GM23338 (cell line): ENCODE data around the gene CTXND2. TPM values are rescaled to one million over a fixed set of nuclear protein-coding genes. Genes with fewer than 3 reads are reported as not detected.
A peak's percentile ranks its signal among the peaks of the same experiment; 100 is the strongest.

Source experiments
- ATAC-seq: fragments of 200-7000 bp; cut with Tn5 transposase; 3 replicates; pipeline ENCODE4 v1.9.1; 2020
- DNase-seq: peaks from one replicate; pipeline ENCODE4 v3.0.0-alpha.2; 2015; ENCODE audit warnings: low spot score
- H2AFZ ChIP-seq: fragments of 200-600 bp; sonication (generic); 2 replicates; pipeline ENCODE4 v1.8.0; 2016; ENCODE audit warnings: antibody characterized with exemption, mild to moderate bottlenecking, moderate library complexity
- H3F3A ChIP-seq: fragments of 200-600 bp; sonication (generic); replicated peaks from 2 replicates; pipeline ENCODE4 v1.8.0; 2017; ENCODE audit warnings: antibody characterized with exemption, mixed run types, low read depth
- H3K27ac ChIP-seq: fragments of 200-600 bp; sonication (generic); 2 replicates; pipeline ENCODE4 v1.6.1; 2016; ENCODE audit warnings: low read depth
- H3K27me3 ChIP-seq: fragments of 200-600 bp; sonication (generic); 2 replicates; pipeline ENCODE4 v1.8.0; 2016; ENCODE audit warnings: mild to moderate bottlenecking, mixed run types, moderate library complexity; ENCODE audit not compliant: insufficient read depth
- H3K36me3 ChIP-seq: fragments of 200-600 bp; sonication (generic); 2 replicates; pipeline ENCODE4 v1.8.0; 2016; ENCODE audit warnings: mild to moderate bottlenecking; ENCODE audit not compliant: insufficient read depth
- H3K4me1 ChIP-seq: fragments of 200-600 bp; sonication (generic); 2 replicates; pipeline ENCODE4 v1.8.0; 2016; ENCODE audit warnings: mild to moderate bottlenecking, moderate library complexity; ENCODE audit not compliant: insufficient read depth
- H3K4me2 ChIP-seq: fragments of 200-600 bp; sonication (generic); 2 replicates; pipeline ENCODE4 v1.7.1; 2017; ENCODE audit warnings: mixed run types
- H3K4me3 ChIP-seq: fragments of 200-600 bp; sonication (generic); 2 replicates; pipeline ENCODE4 v1.6.1; 2016; ENCODE audit warnings: mixed run types
- H3K79me2 ChIP-seq: fragments of 200-600 bp; sonication (generic); replicated peaks from 2 replicates; pipeline ENCODE4 v1.8.0; 2017; ENCODE audit warnings: mild to moderate bottlenecking; ENCODE audit not compliant: insufficient read depth
- H3K9me2 ChIP-seq: fragments of 200-600 bp; sonication (generic); 2 replicates; pipeline ENCODE4 v1.8.0; 2017; ENCODE audit not compliant: insufficient read depth
- H4K20me1 ChIP-seq: fragments of 200-600 bp; sonication (generic); replicated peaks from 2 replicates; pipeline ENCODE4 v1.8.0; 2017; ENCODE audit warnings: mild to moderate bottlenecking; ENCODE audit not compliant: insufficient read depth
- H3K27ac Mint-ChIP-seq: 2 replicates; pipeline ENCODE4 v1.8.0; 2020; ENCODE audit warnings: inconsistent platforms, mild to moderate bottlenecking, moderate library complexity, mixed read lengths
- H3K27me3 Mint-ChIP-seq: 3 replicates; pipeline ENCODE4 v1.8.0; 2022; ENCODE audit warnings: low read depth, mild to moderate bottlenecking, moderate library complexity, mixed read lengths, inconsistent platforms; ENCODE audit not compliant: insufficient read depth, poor library complexity
- H3K36me3 Mint-ChIP-seq: 3 replicates; pipeline ENCODE4 v1.8.0; 2021; ENCODE audit warnings: low read depth, mild to moderate bottlenecking, inconsistent platforms, moderate library complexity, mixed read lengths
- H3K4me1 Mint-ChIP-seq: 3 replicates; pipeline ENCODE4 v1.8.0; 2020; ENCODE audit warnings: mild to moderate bottlenecking, inconsistent platforms, mixed read lengths
- H3K4me3 Mint-ChIP-seq: 3 replicates; pipeline ENCODE4 v1.8.0; 2021; ENCODE audit warnings: moderate library complexity, mild to moderate bottlenecking, inconsistent platforms, mixed read lengths
- H3K9me3 Mint-ChIP-seq: 3 replicates; pipeline ENCODE4 v1.8.0; 2020; ENCODE audit warnings: moderate library complexity, mild to moderate bottlenecking, inconsistent platforms, mixed read lengths
- CREB1 ChIP-seq: fragments of 250-450 bp; sonication (Bioruptor Pico); IDR thresholded peaks from 2 replicates; pipeline ENCODE4 v1.5.0; 2020; ENCODE audit warnings: low read depth, mild to moderate bottlenecking, moderate library complexity
- EZH2 ChIP-seq: fragments of 200-600 bp; sonication (generic); IDR thresholded peaks from one replicate; pipeline ENCODE4 v1.8.0; 2017; ENCODE audit warnings: antibody characterized with exemption, mild to moderate bottlenecking, low read depth; ENCODE audit not compliant: unreplicated experiment
- EZH2phosphoT487 ChIP-seq: fragments of 200-600 bp; sonication (generic); IDR thresholded peaks from one replicate; pipeline ENCODE4 v1.8.1; 2018; ENCODE audit warnings: antibody characterized with exemption; ENCODE audit not compliant: unreplicated experiment
- JUNB ChIP-seq: IDR thresholded peaks from one replicate; pipeline ENCODE4 v1.6.1; 2016; ENCODE audit warnings: antibody characterized with exemption; ENCODE audit not compliant: unreplicated experiment
- NANOG ChIP-seq: IDR thresholded peaks from 2 replicates; pipeline ENCODE4 v1.6.1; 2016; ENCODE audit warnings: antibody characterized with exemption, borderline replicate concordance
- POLR2AphosphoS5 ChIP-seq: IDR thresholded peaks from 2 replicates; pipeline ENCODE4 v1.6.1; 2016; ENCODE audit warnings: antibody characterized with exemption, low read depth
- STAT1 ChIP-seq: IDR thresholded peaks from one replicate; pipeline ENCODE4 v1.6.1; 2016; ENCODE audit warnings: antibody characterized with exemption; ENCODE audit not compliant: unreplicated experiment
- ZNF114 ChIP-seq: fragments of 250-450 bp; sonication (Bioruptor Pico); IDR thresholded peaks from 2 replicates; pipeline ENCODE4 v1.5.0; 2020; ENCODE audit warnings: mild to moderate bottlenecking, moderate library complexity
- ZNF331 ChIP-seq: fragments of 250-450 bp; sonication (Bioruptor Pico); IDR thresholded peaks from 2 replicates; pipeline ENCODE4 v1.5.0; 2020; ENCODE audit warnings: low read depth, mild to moderate bottlenecking, moderate library complexity
- polyA plus RNA-seq: library from polyadenylated mRNA; unstranded; fragments of >200 nt; fragmentation: Nextera tagmentation; extraction: Ambion mirVana; gene quantifications from 2 replicates; pipeline ENCODE4 v1.2.1, GENCODE V29; 2016
- total RNA-seq: library from RNA; depleted of rRNA; stranded (reverse); fragments of >200 nt; shearing (Covaris generic); gene quantifications from 2 replicates; pipeline ENCODE4 v1.2.3, GENCODE V29; 2014
- TF ChIP-seq, protein P1 (sequence below), 2 experiments: fragments of 200-600 bp in 1 of 2; sonication (generic) in 1 of 2; conservative IDR thresholded peaks; 2 replicates each; pipeline versions ENCODE4 v1.5.1 to v1.6.1; 2016 to 2017; ENCODE audit warnings: antibody characterized with exemption in 2 of 2, low read depth in 2 of 2, mild to moderate bottlenecking in 2 of 2, moderate library complexity in 1 of 2
- TF ChIP-seq, protein P2 (sequence below): fragments of 250-450 bp; sonication (Bioruptor Pico); IDR thresholded peaks from 2 replicates; pipeline ENCODE4 v1.5.0; 2020; ENCODE audit warnings: mild to moderate bottlenecking, moderate library complexity
- TF ChIP-seq, protein P3 (sequence below): IDR thresholded peaks from 2 replicates; pipeline ENCODE4 v1.6.1; 2016; ENCODE audit warnings: antibody characterized with exemption
- TF ChIP-seq, protein P4 (sequence below): IDR thresholded peaks from one replicate; pipeline ENCODE4 v1.6.1; 2018; ENCODE audit warnings: antibody characterized with exemption; ENCODE audit not compliant: unreplicated experiment

CTXND2 gene
- total and polyA plus RNA-seq, 2 experiments from 2014 or later, result not detected

DNA sequence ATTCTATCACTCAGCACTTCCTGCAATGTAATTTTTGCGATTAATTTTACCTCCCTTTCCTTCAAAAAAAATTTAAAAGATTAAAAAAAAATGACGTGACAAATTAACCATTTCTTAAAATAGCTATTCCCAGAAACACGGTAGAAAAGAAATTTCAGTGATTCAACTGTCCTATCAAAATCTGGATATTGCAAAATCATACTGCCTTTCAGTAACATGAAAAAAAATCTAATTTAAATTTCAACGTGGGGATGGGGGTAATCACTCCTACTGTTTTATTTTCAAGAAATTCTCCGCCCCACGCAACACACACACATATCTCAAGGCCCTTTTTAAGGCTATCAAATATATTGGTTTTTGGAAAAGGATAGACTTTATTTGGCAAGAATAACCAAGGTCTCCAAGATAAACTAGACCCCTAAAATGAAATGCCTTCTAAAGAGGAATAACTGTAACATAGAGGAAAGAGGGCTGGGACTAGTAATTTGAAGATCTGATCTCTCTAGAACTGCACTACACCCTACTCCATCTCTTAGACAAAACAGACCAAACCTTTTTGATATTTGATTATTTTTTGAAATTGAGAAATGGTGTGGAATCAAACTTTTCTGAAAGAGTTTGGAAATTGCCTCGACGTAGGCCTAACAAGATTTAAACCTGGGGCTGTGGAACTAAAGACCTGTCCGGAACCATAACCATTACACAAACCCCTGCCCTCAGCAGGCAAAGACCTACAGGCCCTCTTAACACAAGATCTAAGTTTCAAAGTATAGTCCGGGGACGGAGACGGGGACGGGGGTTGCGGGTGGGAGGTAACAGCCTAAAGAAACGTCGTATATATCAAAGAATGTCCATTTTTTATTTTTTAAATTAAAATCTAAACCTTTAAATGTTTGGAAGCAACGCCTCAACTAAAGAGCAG is 11.5 kb upstream of the CTXND2 start:
- DNase-seq (peak; percentile 12), ATAC-seq (peak; percentile 17)
- H3K4me1 Mint-ChIP-seq, result peaks cover 15% of the 10 kb centered on the region; the same call in 2 of the 3 replicates
- Histone ChIP-seq H3K27me3 (no peaks in the 10 kb centered on the region), H3K9me2 (no peaks in the 10 kb centered on the region), H3K27ac (peak overlapping the region; percentile 90), H3K36me3 (no peaks in the 10 kb centered on the region), H3K79me2 (peaks cover 53% of the 10 kb centered on the region), H3K4me3 (peak overlapping the region; percentile 85), H3K4me2 (peak overlapping the region; percentile 89), H2AFZ (peak overlapping the region; percentile 79; the same call in 1 of the 2 replicates), H3K4me1 (no peaks in the 10 kb centered on the region), H4K20me1 (0 out of 2 replicates have a peak, but pooled peaks cover 6% of the 10 kb centered on the region), H3F3A (no peaks in the 10 kb centered on the region; the same call in 1 of the 2 replicates)
- peak overlapping the region; percentile 7; the same call in 1 of the 2 replicates for H3K27ac Mint-ChIP-seq
- TF ChIP-seq, protein P1, sequence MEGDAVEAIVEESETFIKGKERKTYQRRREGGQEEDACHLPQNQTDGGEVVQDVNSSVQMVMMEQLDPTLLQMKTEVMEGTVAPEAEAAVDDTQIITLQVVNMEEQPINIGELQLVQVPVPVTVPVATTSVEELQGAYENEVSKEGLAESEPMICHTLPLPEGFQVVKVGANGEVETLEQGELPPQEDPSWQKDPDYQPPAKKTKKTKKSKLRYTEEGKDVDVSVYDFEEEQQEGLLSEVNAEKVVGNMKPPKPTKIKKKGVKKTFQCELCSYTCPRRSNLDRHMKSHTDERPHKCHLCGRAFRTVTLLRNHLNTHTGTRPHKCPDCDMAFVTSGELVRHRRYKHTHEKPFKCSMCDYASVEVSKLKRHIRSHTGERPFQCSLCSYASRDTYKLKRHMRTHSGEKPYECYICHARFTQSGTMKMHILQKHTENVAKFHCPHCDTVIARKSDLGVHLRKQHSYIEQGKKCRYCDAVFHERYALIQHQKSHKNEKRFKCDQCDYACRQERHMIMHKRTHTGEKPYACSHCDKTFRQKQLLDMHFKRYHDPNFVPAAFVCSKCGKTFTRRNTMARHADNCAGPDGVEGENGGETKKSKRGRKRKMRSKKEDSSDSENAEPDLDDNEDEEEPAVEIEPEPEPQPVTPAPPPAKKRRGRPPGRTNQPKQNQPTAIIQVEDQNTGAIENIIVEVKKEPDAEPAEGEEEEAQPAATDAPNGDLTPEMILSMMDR (conservative IDR thresholded peaks at IDR 0.05; ENCODE audit: low read depth in 2 of 2), result no peak
- no peak for TF ChIP-seq CREB1 (CRISPR knock-in tag)
- TF ChIP-seq EZH2, result no peak
- no peak for TF ChIP-seq NANOG
- TF ChIP-seq, protein P2, sequence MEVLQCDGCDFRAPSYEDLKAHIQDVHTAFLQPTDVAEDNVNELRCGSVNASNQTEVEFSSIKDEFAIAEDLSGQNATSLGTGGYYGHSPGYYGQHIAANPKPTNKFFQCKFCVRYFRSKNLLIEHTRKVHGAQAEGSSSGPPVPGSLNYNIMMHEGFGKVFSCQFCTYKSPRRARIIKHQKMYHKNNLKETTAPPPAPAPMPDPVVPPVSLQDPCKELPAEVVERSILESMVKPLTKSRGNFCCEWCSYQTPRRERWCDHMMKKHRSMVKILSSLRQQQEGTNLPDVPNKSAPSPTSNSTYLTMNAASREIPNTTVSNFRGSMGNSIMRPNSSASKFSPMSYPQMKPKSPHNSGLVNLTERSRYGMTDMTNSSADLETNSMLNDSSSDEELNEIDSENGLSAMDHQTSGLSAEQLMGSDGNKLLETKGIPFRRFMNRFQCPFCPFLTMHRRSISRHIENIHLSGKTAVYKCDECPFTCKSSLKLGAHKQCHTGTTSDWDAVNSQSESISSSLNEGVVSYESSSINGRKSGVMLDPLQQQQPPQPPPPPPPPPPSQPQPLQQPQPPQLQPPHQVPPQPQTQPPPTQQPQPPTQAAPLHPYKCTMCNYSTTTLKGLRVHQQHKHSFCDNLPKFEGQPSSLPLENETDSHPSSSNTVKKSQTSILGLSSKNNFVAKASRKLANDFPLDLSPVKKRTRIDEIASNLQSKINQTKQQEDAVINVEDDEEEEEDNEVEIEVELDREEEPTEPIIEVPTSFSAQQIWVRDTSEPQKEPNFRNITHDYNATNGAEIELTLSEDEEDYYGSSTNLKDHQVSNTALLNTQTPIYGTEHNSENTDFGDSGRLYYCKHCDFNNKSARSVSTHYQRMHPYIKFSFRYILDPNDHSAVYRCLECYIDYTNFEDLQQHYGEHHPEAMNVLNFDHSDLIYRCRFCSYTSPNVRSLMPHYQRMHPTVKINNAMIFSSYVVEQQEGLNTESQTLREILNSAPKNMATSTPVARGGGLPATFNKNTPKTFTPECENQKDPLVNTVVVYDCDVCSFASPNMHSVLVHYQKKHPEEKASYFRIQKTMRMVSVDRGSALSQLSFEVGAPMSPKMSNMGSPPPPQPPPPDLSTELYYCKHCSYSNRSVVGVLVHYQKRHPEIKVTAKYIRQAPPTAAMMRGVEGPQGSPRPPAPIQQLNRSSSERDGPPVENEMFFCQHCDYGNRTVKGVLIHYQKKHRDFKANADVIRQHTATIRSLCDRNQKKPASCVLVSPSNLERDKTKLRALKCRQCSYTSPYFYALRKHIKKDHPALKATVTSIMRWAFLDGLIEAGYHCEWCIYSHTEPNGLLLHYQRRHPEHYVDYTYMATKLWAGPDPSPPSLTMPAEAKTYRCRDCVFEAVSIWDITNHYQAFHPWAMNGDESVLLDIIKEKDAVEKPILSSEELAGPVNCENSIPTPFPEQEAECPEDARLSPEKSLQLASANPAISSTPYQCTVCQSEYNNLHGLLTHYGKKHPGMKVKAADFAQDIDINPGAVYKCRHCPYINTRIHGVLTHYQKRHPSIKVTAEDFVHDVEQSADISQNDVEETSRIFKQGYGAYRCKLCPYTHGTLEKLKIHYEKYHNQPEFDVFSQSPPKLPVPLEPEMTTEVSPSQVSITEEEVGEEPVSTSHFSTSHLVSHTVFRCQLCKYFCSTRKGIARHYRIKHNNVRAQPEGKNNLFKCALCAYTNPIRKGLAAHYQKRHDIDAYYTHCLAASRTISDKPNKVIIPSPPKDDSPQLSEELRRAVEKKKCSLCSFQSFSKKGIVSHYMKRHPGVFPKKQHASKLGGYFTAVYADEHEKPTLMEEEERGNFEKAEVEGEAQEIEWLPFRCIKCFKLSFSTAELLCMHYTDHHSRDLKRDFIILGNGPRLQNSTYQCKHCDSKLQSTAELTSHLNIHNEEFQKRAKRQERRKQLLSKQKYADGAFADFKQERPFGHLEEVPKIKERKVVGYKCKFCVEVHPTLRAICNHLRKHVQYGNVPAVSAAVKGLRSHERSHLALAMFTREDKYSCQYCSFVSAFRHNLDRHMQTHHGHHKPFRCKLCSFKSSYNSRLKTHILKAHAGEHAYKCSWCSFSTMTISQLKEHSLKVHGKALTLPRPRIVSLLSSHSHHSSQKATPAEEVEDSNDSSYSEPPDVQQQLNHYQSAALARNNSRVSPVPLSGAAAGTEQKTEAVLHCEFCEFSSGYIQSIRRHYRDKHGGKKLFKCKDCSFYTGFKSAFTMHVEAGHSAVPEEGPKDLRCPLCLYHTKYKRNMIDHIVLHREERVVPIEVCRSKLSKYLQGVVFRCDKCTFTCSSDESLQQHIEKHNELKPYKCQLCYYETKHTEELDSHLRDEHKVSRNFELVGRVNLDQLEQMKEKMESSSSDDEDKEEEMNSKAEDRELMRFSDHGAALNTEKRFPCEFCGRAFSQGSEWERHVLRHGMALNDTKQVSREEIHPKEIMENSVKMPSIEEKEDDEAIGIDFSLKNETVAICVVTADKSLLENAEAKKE (CRISPR knock-in tag), result no peak
- TF ChIP-seq, protein P3, sequence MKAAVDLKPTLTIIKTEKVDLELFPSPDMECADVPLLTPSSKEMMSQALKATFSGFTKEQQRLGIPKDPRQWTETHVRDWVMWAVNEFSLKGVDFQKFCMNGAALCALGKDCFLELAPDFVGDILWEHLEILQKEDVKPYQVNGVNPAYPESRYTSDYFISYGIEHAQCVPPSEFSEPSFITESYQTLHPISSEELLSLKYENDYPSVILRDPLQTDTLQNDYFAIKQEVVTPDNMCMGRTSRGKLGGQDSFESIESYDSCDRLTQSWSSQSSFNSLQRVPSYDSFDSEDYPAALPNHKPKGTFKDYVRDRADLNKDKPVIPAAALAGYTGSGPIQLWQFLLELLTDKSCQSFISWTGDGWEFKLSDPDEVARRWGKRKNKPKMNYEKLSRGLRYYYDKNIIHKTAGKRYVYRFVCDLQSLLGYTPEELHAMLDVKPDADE, result no peak
- TF ChIP-seq STAT1, result no peak
- TF ChIP-seq, protein P4, sequence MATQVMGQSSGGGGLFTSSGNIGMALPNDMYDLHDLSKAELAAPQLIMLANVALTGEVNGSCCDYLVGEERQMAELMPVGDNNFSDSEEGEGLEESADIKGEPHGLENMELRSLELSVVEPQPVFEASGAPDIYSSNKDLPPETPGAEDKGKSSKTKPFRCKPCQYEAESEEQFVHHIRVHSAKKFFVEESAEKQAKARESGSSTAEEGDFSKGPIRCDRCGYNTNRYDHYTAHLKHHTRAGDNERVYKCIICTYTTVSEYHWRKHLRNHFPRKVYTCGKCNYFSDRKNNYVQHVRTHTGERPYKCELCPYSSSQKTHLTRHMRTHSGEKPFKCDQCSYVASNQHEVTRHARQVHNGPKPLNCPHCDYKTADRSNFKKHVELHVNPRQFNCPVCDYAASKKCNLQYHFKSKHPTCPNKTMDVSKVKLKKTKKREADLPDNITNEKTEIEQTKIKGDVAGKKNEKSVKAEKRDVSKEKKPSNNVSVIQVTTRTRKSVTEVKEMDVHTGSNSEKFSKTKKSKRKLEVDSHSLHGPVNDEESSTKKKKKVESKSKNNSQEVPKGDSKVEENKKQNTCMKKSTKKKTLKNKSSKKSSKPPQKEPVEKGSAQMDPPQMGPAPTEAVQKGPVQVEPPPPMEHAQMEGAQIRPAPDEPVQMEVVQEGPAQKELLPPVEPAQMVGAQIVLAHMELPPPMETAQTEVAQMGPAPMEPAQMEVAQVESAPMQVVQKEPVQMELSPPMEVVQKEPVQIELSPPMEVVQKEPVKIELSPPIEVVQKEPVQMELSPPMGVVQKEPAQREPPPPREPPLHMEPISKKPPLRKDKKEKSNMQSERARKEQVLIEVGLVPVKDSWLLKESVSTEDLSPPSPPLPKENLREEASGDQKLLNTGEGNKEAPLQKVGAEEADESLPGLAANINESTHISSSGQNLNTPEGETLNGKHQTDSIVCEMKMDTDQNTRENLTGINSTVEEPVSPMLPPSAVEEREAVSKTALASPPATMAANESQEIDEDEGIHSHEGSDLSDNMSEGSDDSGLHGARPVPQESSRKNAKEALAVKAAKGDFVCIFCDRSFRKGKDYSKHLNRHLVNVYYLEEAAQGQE, result no peak
- no peak for TF ChIP-seq JUNB
- TF ChIP-seq ZNF331, result no peak
- TF ChIP-seq EZH2phosphoT487, result no peak
- no peak for TF ChIP-seq POLR2AphosphoS5
- TF ChIP-seq ZNF114 (CRISPR knock-in tag), result no peak
- peaks cover 19% of the 10 kb centered on the region; the same call in 2 of the 3 replicates for H3K36me3 Mint-ChIP-seq
- H3K9me3 Mint-ChIP-seq, result no peaks in the 10 kb centered on the region
- H3K27me3 Mint-ChIP-seq, result no peaks in the 10 kb centered on the region
- peak overlapping the region; percentile 85 for H3K4me3 Mint-ChIP-seq
